Endothelial cell of umbilical vein (primary cell): ENCODE measurements around the gene QSOX2. TPM values are rescaled to one million over a fixed set of nuclear protein-coding genes. Genes with fewer than 3 reads are reported as not detected.

Experiments
- BruUV-seq: library from RNA; stranded (reverse); fragments of 400-500 nt; replicated peaks from 2 replicates; lab custom pipeline; 2021; lab: Mats Ljungman, UMichigan
- CTCF ChIA-PET: fragments of 300-600, 350-600 bp; sonication (Branson Sonifier 250); formaldehyde crosslinking; loops from one replicate; lab custom pipeline; 2021; ENCODE audit warnings: antibody characterized with exemption, inconsistent platforms; lab: Charles Lee
- POLR2A ChIA-PET: fragments of 300-600, 350-600 bp; sonication (Branson Sonifier 250); formaldehyde crosslinking; loops from one replicate; lab custom pipeline; 2021; ENCODE audit warnings: antibody characterized with exemption, inconsistent platforms; lab: Charles Lee
- DNase-seq: peaks from one replicate; pipeline ENCODE4 v3.0.0-alpha.2; 2011; ENCODE audit warnings: low read depth, low spot score
- FAIRE-seq: peaks from 2 replicates; lab custom pipeline; 2011; peaks lifted over from hg19 to GRCh38; lab: Jason Lieb, UNC
- H2AFZ ChIP-seq: 2 replicates; pipeline ENCODE4 v1.6.0; 2012; ENCODE audit warnings: low read depth, low read length, control low read depth, inconsistent platforms
- H3K27ac ChIP-seq: 2 replicates; pipeline ENCODE4 v1.5.1; 2011; ENCODE audit warnings: low read depth, mild to moderate bottlenecking, control low read depth, low read length, moderate library complexity; ENCODE audit not compliant: insufficient read depth
- H3K27me3 ChIP-seq, 2 experiments: 2 replicates each; pipeline versions ENCODE4 v1.6.0 to v1.6.1; 2011; ENCODE audit warnings: low read length in 2 of 2, mixed read lengths in 1 of 2; ENCODE audit not compliant: control insufficient read depth in 2 of 2, insufficient read depth in 2 of 2
- H3K36me3 ChIP-seq, 2 experiments: 2 replicates in 1 of 2; 3 replicates in 1 of 2; pipeline ENCODE4 v1.5.1; 2011; ENCODE audit warnings: low read length in 2 of 2, mild to moderate bottlenecking in 1 of 2, moderate library complexity in 1 of 2; ENCODE audit not compliant: control insufficient read depth in 2 of 2, insufficient read depth in 2 of 2; ENCODE audit errors: extremely low read depth in 1 of 2
- H3K4me1 ChIP-seq: 3 replicates; pipeline ENCODE4 v1.5.1; 2011; ENCODE audit warnings: mild to moderate bottlenecking, low read length; ENCODE audit not compliant: control insufficient read depth, insufficient read depth; ENCODE audit errors: extremely low read depth
- H3K4me2 ChIP-seq: 2 replicates; pipeline ENCODE4 v1.6.1; 2011; ENCODE audit warnings: low read length, control low read depth, mixed read lengths; ENCODE audit not compliant: insufficient read depth
- H3K4me3 ChIP-seq, 3 experiments: fragments of 200-600 bp in 1 of 3; sonication (generic), shearing (Covaris generic) in 1 of 3; replicated peaks in 1 of 3; 2 replicates each; pipeline ENCODE4 v1.5.1; 2011 to 2016; ENCODE audit warnings: control low read depth in 3 of 3, low read length in 3 of 3, mild to moderate bottlenecking in 2 of 3, inconsistent platforms in 1 of 3, low read depth in 1 of 3, moderate library complexity in 1 of 3; ENCODE audit not compliant: insufficient read depth in 1 of 3
- H3K79me2 ChIP-seq: 2 replicates; pipeline ENCODE4 v1.6.0; 2012; ENCODE audit warnings: low read length, inconsistent platforms; ENCODE audit not compliant: control insufficient read depth, insufficient read depth
- H3K9ac ChIP-seq: replicated peaks from 2 replicates; pipeline ENCODE3; 2011; ENCODE audit warnings: low read length, control low read depth; ENCODE audit not compliant: insufficient read depth; ENCODE audit errors: extremely low read depth
- H3K9me1 ChIP-seq: replicated peaks from 3 replicates; pipeline ENCODE4 v1.6.0; 2011; ENCODE audit warnings: mild to moderate bottlenecking, low read length; ENCODE audit not compliant: control insufficient read depth, insufficient read depth; ENCODE audit errors: extremely low read depth
- H3K9me3 ChIP-seq: replicated peaks from 2 replicates; pipeline ENCODE4 v1.5.1; 2012; ENCODE audit warnings: low read length, inconsistent platforms; ENCODE audit not compliant: control insufficient read depth, insufficient read depth
- H4K20me1 ChIP-seq: replicated peaks from 2 replicates; pipeline ENCODE3; 2011; ENCODE audit warnings: mild to moderate bottlenecking, low read length; ENCODE audit not compliant: control insufficient read depth, insufficient read depth; ENCODE audit errors: extremely low read depth
- CTCF ChIP-seq, 2 donors: IDR thresholded peaks; 1 replicate in 1 of 2; 2 replicates in 1 of 2; pipeline ENCODE4 v1.5.1; 2011; ENCODE audit warnings: low read length in 2 of 2, mild to moderate bottlenecking in 2 of 2, moderate library complexity in 2 of 2, control low read depth in 1 of 2, inconsistent platforms in 1 of 2, low read depth in 1 of 2; ENCODE audit not compliant: insufficient read depth in 1 of 2; ENCODE audit errors: extremely low read depth in 1 of 2
- EZH2 ChIP-seq: IDR thresholded peaks from 2 replicates; pipeline ENCODE4 v1.6.1; 2012; ENCODE audit warnings: borderline replicate concordance, low read depth, mild to moderate bottlenecking, moderate library complexity, low read length, inconsistent platforms; ENCODE audit not compliant: severe bottlenecking
- FOS ChIP-seq: IDR thresholded peaks from 2 replicates; pipeline ENCODE4 v1.6.1; 2011; ENCODE audit warnings: mild to moderate bottlenecking, low read length, moderate library complexity, borderline replicate concordance; ENCODE audit not compliant: insufficient read depth
- GATA2 ChIP-seq: IDR thresholded peaks from 2 replicates; pipeline ENCODE4 v1.7.0; 2011; ENCODE audit warnings: low read depth, mild to moderate bottlenecking, moderate library complexity, mixed read lengths, low read length; ENCODE audit not compliant: insufficient read length, insufficient read depth
- JUN ChIP-seq: IDR thresholded peaks from 2 replicates; pipeline ENCODE4 v1.6.1; 2011; ENCODE audit warnings: borderline replicate concordance, low read depth; ENCODE audit not compliant: insufficient read length, insufficient read depth
- MAX ChIP-seq: IDR thresholded peaks from 2 replicates; pipeline ENCODE4 v1.6.1; 2011; ENCODE audit not compliant: insufficient read depth, insufficient read length
- MYC ChIP-seq: IDR thresholded peaks from one replicate; pipeline ENCODE4 v1.6.1; 2011; ENCODE audit warnings: mild to moderate bottlenecking, low read depth, low read length
- POLR2A ChIP-seq: IDR thresholded peaks from 2 replicates; pipeline ENCODE4 v1.6.1; 2012; ENCODE audit warnings: low read depth, mild to moderate bottlenecking, control low read depth, low read length
- POLR2AphosphoS5 ChIP-seq: IDR thresholded peaks from 2 replicates; pipeline ENCODE4 v1.6.1; 2012; ENCODE audit warnings: low read depth, mild to moderate bottlenecking, control low read depth, low read length, moderate library complexity; ENCODE audit not compliant: insufficient read depth
- dilution Hi-C: fragments of 300-500 bp; cut with MboI; formaldehyde crosslinking; loops from one replicate; pipeline ENCODE4 v1.15.0; 2019; ENCODE audit warnings: low sequenced_read_pairs; ENCODE audit not compliant: extremely low pct_ligation_motif_present
- intact Hi-C: fragments of 100-400 bp; cut with micrococcal nuclease; formaldehyde crosslinking; loops from one replicate; pipeline ENCODE4 v1.10.0; 2022
- polyA plus RNA-seq, 4 experiments: library from polyadenylated mRNA; depleted of rRNA in 3 of 4; stranded (reverse) in 3 of 4; unstranded in 1 of 4; fragments of >200 nt; gene quantifications; 2 replicates each; pipeline versions ENCODE4 v1.2.1 to v1.2.3, GENCODE V29; 2011 to 2012; ENCODE audit warnings: missing spikeins in 1 of 4
- total RNA-seq: library from RNA; stranded (reverse); gene quantifications from 2 replicates; pipeline ENCODE4 v1.2.3, GENCODE V29; 2021

QSOX2 gene
- total and polyA plus RNA-seq, 2 donors (not counting 3 experiments of a cell fraction or from before 2014, with no cell fraction given): 16.4 to 23.4 TPM

GRCh38 chr9:136159851-136160250, 85.8 kb downstream of the QSOX2 start:
- Histone ChIP-seq H2AFZ (no peak overlapping the region), H3K4me2 (no peak overlapping the region), H3K9me3 (no peaks in the 10 kb centered on the region), H3K9ac (no peak overlapping the region), H3K9me1 (no peaks in the 10 kb centered on the region), H4K20me1 (no peaks in the 10 kb centered on the region), H3K79me2 (no peaks in the 10 kb centered on the region), H3K27ac (no peak overlapping the region), H3K4me3 (no peak overlapping the region), H3K27me3 (peaks cover 0 to 4% of the 10 kb centered on the region in 2 experiments), H3K4me1 (peaks cover 15% of the 10 kb centered on the region), H3K36me3 (no peaks in the 10 kb centered on the region)
- CTCF ChIA-PET: no interaction called here
- POLR2A ChIA-PET: no interaction called here
- intact Hi-C loops (loop anchor here (10.0 kb wide), 1 partner anchor 45 kb away; the partner anchor contains the start of gene LHX3), dilution Hi-C loops (no loop called here)
- no peak for FAIRE-seq
- no peak for DNase-seq
- TF ChIP-seq POLR2AphosphoS5: no peak
- TF ChIP-seq MYC: no peak
- TF ChIP-seq MAX: no peak
- no peak for TF ChIP-seq GATA2
- TF ChIP-seq FOS: no peak
- no peak for TF ChIP-seq EZH2
- TF ChIP-seq CTCF (IDR thresholded peaks at IDR 0.05; ENCODE audit: extremely low read depth in 1 of 2, insufficient read depth in 1 of 2, low read depth in 1 of 2, low read length in 2 of 2): no peak
- no peak for TF ChIP-seq POLR2A
- no peak for TF ChIP-seq JUN
- no TSS peak for BruUV-seq
